OCI-LY7 (cell line): ENCODE data around the gene TMEM178B. TPM values are rescaled to one million over a fixed set of nuclear protein-coding genes. Genes with fewer than 3 reads are reported as not detected.

Experiments used
- BruUV-seq: library from RNA; stranded (reverse); fragments of 400-500 nt; replicated peaks from 2 replicates; lab custom pipeline; 2021; lab: Mats Ljungman, UMichigan
- CTCF ChIA-PET: fragments of 300-600 bp; sonication (Branson Sonifier 250); formaldehyde crosslinking; loops from one replicate; lab custom pipeline; 2022; ENCODE audit warnings: antibody characterized with exemption; ENCODE audit not compliant: unreplicated experiment; lab: Charles Lee
- POLR2A ChIA-PET: fragments of 300-600 bp; sonication (Branson Sonifier 250); formaldehyde crosslinking; loops from one replicate; lab custom pipeline; 2022; ENCODE audit warnings: antibody characterized with exemption; lab: Charles Lee
- DNase-seq: peaks from one replicate; pipeline ENCODE4 v3.0.0-alpha.2; 2015; ENCODE audit warnings: low spot score
- H2AFZ ChIP-seq: fragments of 200-600 bp; sonication (generic), shearing (Covaris generic); 2 replicates; pipeline ENCODE4 v1.6.1; 2014; ENCODE audit warnings: mild to moderate bottlenecking, antibody characterized with exemption, low read length, moderate library complexity
- H3K27ac ChIP-seq: fragments of 200-600 bp; sonication (generic); 2 replicates; pipeline ENCODE4 v1.5.1; 2014; ENCODE audit warnings: mixed run types, low read depth, mild to moderate bottlenecking, moderate library complexity, low read length, inconsistent platforms; ENCODE audit not compliant: poor library complexity, severe bottlenecking
- H3K36me3 ChIP-seq: fragments of 200-600 bp; sonication (generic); 2 replicates; pipeline ENCODE4 v1.6.1; 2014; ENCODE audit warnings: mild to moderate bottlenecking, antibody characterized with exemption, low read length, moderate library complexity, mixed read lengths; ENCODE audit not compliant: insufficient read depth
- H3K4me1 ChIP-seq: fragments of 200-600 bp; sonication (generic); 2 replicates; pipeline ENCODE4 v1.5.1; 2014; ENCODE audit warnings: mild to moderate bottlenecking, low read length; ENCODE audit not compliant: insufficient read depth, poor library complexity, severe bottlenecking
- H3K4me2 ChIP-seq: fragments of 200-600 bp; sonication (generic); 2 replicates; pipeline ENCODE4 v1.6.1; 2014; ENCODE audit warnings: mild to moderate bottlenecking, low read length
- H3K4me3 ChIP-seq: fragments of 200-600 bp; sonication (generic); 2 replicates; pipeline ENCODE4 v1.5.1; 2014; ENCODE audit warnings: mild to moderate bottlenecking, low read depth, low read length; ENCODE audit not compliant: poor library complexity, severe bottlenecking
- H3K79me2 ChIP-seq: fragments of 200-600 bp; sonication (generic); 2 replicates; pipeline ENCODE4 v1.6.1; 2016; ENCODE audit warnings: low read depth, mild to moderate bottlenecking, low read length, moderate library complexity, mixed read lengths; ENCODE audit not compliant: insufficient read depth
- H3K9me2 ChIP-seq: fragments of 200-600 bp; sonication (generic); 2 replicates; pipeline ENCODE4 v1.6.1; 2016; ENCODE audit warnings: mild to moderate bottlenecking, low read length, mixed read lengths; ENCODE audit not compliant: insufficient read depth
- H3K9me3 ChIP-seq: fragments of 200-600 bp; sonication (generic); 2 replicates; pipeline ENCODE4 v1.6.1; 2014; ENCODE audit warnings: mild to moderate bottlenecking, mixed run types, low read length, mixed read lengths
- H4K20me1 ChIP-seq: fragments of 200-600 bp; sonication (generic); 2 replicates; pipeline ENCODE4 v1.6.1; 2014; ENCODE audit warnings: mild to moderate bottlenecking, antibody characterized with exemption, low read length, moderate library complexity, mixed read lengths; ENCODE audit not compliant: insufficient read depth
- CTCF ChIP-seq: fragments of 200-600 bp; sonication (generic); conservative IDR thresholded peaks from 2 replicates; pipeline ENCODE4 v1.5.1; 2014; ENCODE audit warnings: mild to moderate bottlenecking, antibody characterized with exemption, low read length, moderate library complexity, mixed read lengths
- EZH2phosphoT487 ChIP-seq: fragments of 200-600 bp; sonication (generic); IDR thresholded peaks from 2 replicates; pipeline ENCODE4 v1.6.1; 2018; ENCODE audit warnings: low read depth, borderline replicate concordance, mild to moderate bottlenecking, mixed run types, antibody characterized with exemption, low read length, moderate library complexity, mixed read lengths
- intact Hi-C: fragments of 100-400 bp; cut with micrococcal nuclease; formaldehyde crosslinking; loops from one replicate; pipeline ENCODE4 v1.10.0; 2022; ENCODE audit not compliant: unreplicated experiment
- total RNA-seq, 2 experiments: library from RNA; depleted of rRNA in 1 of 2; stranded (reverse); fragments of >200 nt in 1 of 2; shearing (Covaris generic) in 1 of 2; gene quantifications; 2 replicates each; pipeline ENCODE4 v1.2.3, GENCODE V29; 2014 to 2022

Gene TMEM178B
- total RNA-seq, 2 experiments from 2014 or later = not detected

- ChIA-PET POLR2A (no interaction called here), CTCF (no interaction called here)
These were observed 280.4 kb downstream of the TMEM178B start for GRCh38 chr7:141354251-141354650.

GRCh38 chr7:141355032-141355431, 281.2 kb downstream of the TMEM178B start:
- H3K4me1 ChIP-seq = no peaks in the 10 kb centered on the region
- intact Hi-C loops = no loop called here
- H3K4me2 ChIP-seq = no peak overlapping the region
- no TSS peak for BruUV-seq
- POLR2A ChIA-PET = no interaction called here
- no peaks in the 10 kb centered on the region for H3K9me2 ChIP-seq
- DNase-seq = no peak
- H3K36me3 ChIP-seq = no peaks in the 10 kb centered on the region
- CTCF ChIA-PET = no interaction called here
- no peak overlapping the region for H2AFZ ChIP-seq
- no peaks in the 10 kb centered on the region for H3K79me2 ChIP-seq
- no peak overlapping the region for H3K4me3 ChIP-seq
- no peaks in the 10 kb centered on the region for H3K9me3 ChIP-seq
- TF ChIP-seq CTCF (no peak), EZH2phosphoT487 (no peak)
- H3K27ac ChIP-seq = no peak overlapping the region
- H4K20me1 ChIP-seq = no peaks in the 10 kb centered on the region

More at GRCh38 chr7:141354251-141354650, 280.4 kb downstream of the TMEM178B start:
- H3K4me2 ChIP-seq = no peak overlapping the region
- no peak for DNase-seq
- intact Hi-C loops = no loop called here
- no peaks in the 10 kb centered on the region for H3K36me3 ChIP-seq
- H3K4me1 ChIP-seq = no peaks in the 10 kb centered on the region
- no peaks in the 10 kb centered on the region for H3K9me3 ChIP-seq
- H3K27ac ChIP-seq = no peak overlapping the region
- no TSS peak for BruUV-seq
- H4K20me1 ChIP-seq = no peaks in the 10 kb centered on the region
- TF ChIP-seq CTCF (no peak), EZH2phosphoT487 (no peak)
- H3K79me2 ChIP-seq = no peaks in the 10 kb centered on the region
- no peaks in the 10 kb centered on the region for H3K9me2 ChIP-seq
- no peak overlapping the region for H3K4me3 ChIP-seq
- no peak overlapping the region for H2AFZ ChIP-seq

- H2AFZ ChIP-seq = no peak overlapping the region
- H3K4me3 ChIP-seq = no peak overlapping the region
- H3K9me2 ChIP-seq = no peaks in the 10 kb centered on the region
- no peaks in the 10 kb centered on the region for H3K79me2 ChIP-seq
- BruUV-seq = no TSS peak
- H3K27ac ChIP-seq = no peak overlapping the region
- POLR2A ChIA-PET = interaction anchor here (0.7 kb wide), 1 partner anchor 51 kb away, joined by 3 read pairs; no protein-coding TSS in a partner anchor
- no peaks in the 10 kb centered on the region for H3K4me1 ChIP-seq
- no peak for DNase-seq
- intact Hi-C loops = no loop called here
- no peaks in the 10 kb centered on the region for H3K36me3 ChIP-seq
- H3K4me2 ChIP-seq = no peak overlapping the region
- H3K9me3 ChIP-seq = no peaks in the 10 kb centered on the region
- TF ChIP-seq EZH2phosphoT487 (no peak), CTCF (no peak)
- no peaks in the 10 kb centered on the region for H4K20me1 ChIP-seq
- CTCF ChIA-PET = no interaction called here
These were observed 282.3 kb downstream of the TMEM178B start for GRCh38 chr7:141356161-141356560.
